ENCODE measurements around the gene SIGLEC5. TPM values are rescaled to one million over a fixed set of nuclear protein-coding genes. Genes with fewer than 3 reads are reported as not detected.

The SIGLEC5 gene
- polyA plus RNA-seq, 1 donor from 2014 or later, result not detected

- Mint-ChIP-seq H3K4me1 (peaks cover 44 to 62% (median 60%) of the 10 kb centered on the region in 3 donors), H3K4me3 (peak overlapping the region in 3 of 4 donors; percentile 68 to 92 (median 88)), H3K9me3 (no peaks in the 10 kb centered on the region), H3K27me3 (no peaks in the 10 kb centered on the region), H3K27ac (peak overlapping the region; percentile 87 to 95 (median 95)), H3K36me3 (peaks cover 5% of the 10 kb centered on the region)
Measured at GRCh38 chr19:51607077-51607476, 23.1 kb downstream of the SIGLEC5 start.

GRCh38 chr19:51602189-51602854, 27.9 kb downstream of the SIGLEC5 start:
- peak overlapping the region; percentile 65 to 97 (median 92) for H3K27ac Mint-ChIP-seq
- no peaks in the 10 kb centered on the region for H3K9me3 Mint-ChIP-seq
- peaks cover 38 to 47% (median 47%) of the 10 kb centered on the region in 3 donors for H3K4me1 Mint-ChIP-seq
- H3K36me3 Mint-ChIP-seq, result peaks cover 4% of the 10 kb centered on the region
- no peaks in the 10 kb centered on the region for H3K27me3 Mint-ChIP-seq
- H3K4me3 Mint-ChIP-seq, result peak overlapping the region; percentile 88 to 98 (median 94)

GRCh38 chr19:51600940-51601580, 29.1 kb downstream of the SIGLEC5 start:
- H3K9me3 Mint-ChIP-seq, result no peaks in the 10 kb centered on the region
- peak overlapping the region; percentile 78 to 93 (median 90) for H3K4me3 Mint-ChIP-seq
- peaks cover 32 to 40% (median 37%) of the 10 kb centered on the region in 3 donors for H3K4me1 Mint-ChIP-seq
- peaks cover 3% of the 10 kb centered on the region for H3K36me3 Mint-ChIP-seq
- H3K27ac Mint-ChIP-seq, result peak overlapping the region; percentile 46 to 78 (median 62)
- H3K27me3 Mint-ChIP-seq, result no peaks in the 10 kb centered on the region

GRCh38 chr19:51599084-51599483, 31.1 kb downstream of the SIGLEC5 start:
- H3K27me3 Mint-ChIP-seq, result no peaks in the 10 kb centered on the region
- peak overlapping the region in 1 of 4 donors; percentile 89 for H3K4me3 Mint-ChIP-seq
- peaks cover 3% of the 10 kb centered on the region for H3K36me3 Mint-ChIP-seq
- peak overlapping the region in 2 of 3 donors; percentile 55 to 64 for H3K27ac Mint-ChIP-seq
- H3K9me3 Mint-ChIP-seq, result no peaks in the 10 kb centered on the region
- H3K4me1 Mint-ChIP-seq, result peaks cover 32 to 43% (median 39%) of the 10 kb centered on the region in 3 donors

- peaks cover 33 to 48% (median 45%) of the 10 kb centered on the region in 3 donors for H3K4me1 Mint-ChIP-seq
- peaks cover 3% of the 10 kb centered on the region for H3K36me3 Mint-ChIP-seq
- H3K9me3 Mint-ChIP-seq, result no peaks in the 10 kb centered on the region
- no peak overlapping the region for H3K27ac Mint-ChIP-seq
- peak overlapping the region in 2 of 4 donors; percentile 28 to 89 for H3K4me3 Mint-ChIP-seq
- no peaks in the 10 kb centered on the region for H3K27me3 Mint-ChIP-seq
Measured at GRCh38 chr19:51598159-51598915, 31.9 kb downstream of the SIGLEC5 start.

- peak overlapping the region; percentile 92 to 99 (median 95) for H3K4me3 Mint-ChIP-seq
- H3K4me1 Mint-ChIP-seq, result peaks cover 19 to 33% (median 32%) of the 10 kb centered on the region in 3 donors
- no peaks in the 10 kb centered on the region for H3K9me3 Mint-ChIP-seq
- peaks cover 1% of the 10 kb centered on the region for H3K36me3 Mint-ChIP-seq
- no peaks in the 10 kb centered on the region for H3K27me3 Mint-ChIP-seq
- peak overlapping the region in 2 of 3 donors; percentile 16 to 74 for H3K27ac Mint-ChIP-seq
Measured at GRCh38 chr19:51595190-51596175, 34.7 kb downstream of the SIGLEC5 start.

GRCh38 chr19:51594774-51595109, 35.5 kb downstream of the SIGLEC5 start:
- no peaks in the 10 kb centered on the region for H3K27me3 Mint-ChIP-seq
- H3K4me1 Mint-ChIP-seq, result peaks cover 12 to 26% (median 25%) of the 10 kb centered on the region in 3 donors
- peaks cover 1% of the 10 kb centered on the region for H3K36me3 Mint-ChIP-seq
- peak overlapping the region; percentile 92 to 99 (median 95) for H3K4me3 Mint-ChIP-seq
- H3K9me3 Mint-ChIP-seq, result peaks cover 0 to 1% (median 0%) of the 10 kb centered on the region in 3 donors
- peak overlapping the region; percentile 16 to 93 (median 69) for H3K27ac Mint-ChIP-seq

- Mint-ChIP-seq H3K9me3 (peaks cover 0 to 3% (median 0%) of the 10 kb centered on the region in 3 donors), H3K4me1 (peaks cover 11 to 23% (median 23%) of the 10 kb centered on the region in 3 donors), H3K4me3 (peak overlapping the region; percentile 92 to 99 (median 95))
Measured at GRCh38 chr19:51593969-51594773, 36.0 kb downstream of the SIGLEC5 start.

GRCh38 chr19:51593138-51593890, 36.9 kb downstream of the SIGLEC5 start:
- peak overlapping the region in 2 of 3 donors; percentile 75 to 78 for H3K27ac Mint-ChIP-seq
- peak overlapping the region; percentile 92 to 99 (median 95) for H3K4me3 Mint-ChIP-seq
- H3K9me3 Mint-ChIP-seq, result peaks cover 0 to 3% (median 3%) of the 10 kb centered on the region in 3 donors
- H3K27me3 Mint-ChIP-seq, result no peaks in the 10 kb centered on the region
- peaks cover 11 to 23% (median 22%) of the 10 kb centered on the region in 3 donors for H3K4me1 Mint-ChIP-seq
- H3K36me3 Mint-ChIP-seq, result peaks cover 1% of the 10 kb centered on the region

More at GRCh38 chr19:51593969-51594773, 36.0 kb downstream of the SIGLEC5 start:
- H3K27me3 Mint-ChIP-seq, result no peaks in the 10 kb centered on the region
- H3K27ac Mint-ChIP-seq, result peak overlapping the region; percentile 16 to 93 (median 75)
- peaks cover 1% of the 10 kb centered on the region for H3K36me3 Mint-ChIP-seq

GRCh38 chr19:51592521-51592920, 37.7 kb downstream of the SIGLEC5 start:
- Mint-ChIP-seq H3K27ac (no peak overlapping the region), H3K4me3 (peak overlapping the region in 1 of 4 donors; percentile 82), H3K4me1 (peaks cover 11 to 23% (median 22%) of the 10 kb centered on the region in 3 donors), H3K9me3 (peaks cover 2 to 11% (median 6%) of the 10 kb centered on the region in 3 donors), H3K36me3 (peaks cover 2% of the 10 kb centered on the region), H3K27me3 (no peaks in the 10 kb centered on the region)

GRCh38 chr19:51590441-51590840, 39.8 kb downstream of the SIGLEC5 start:
- no peak overlapping the region for H3K4me3 Mint-ChIP-seq
- H3K4me1 Mint-ChIP-seq, result peaks cover 5 to 17% (median 16%) of the 10 kb centered on the region in 3 donors
- H3K36me3 Mint-ChIP-seq, result peaks cover 12% of the 10 kb centered on the region
- H3K27ac Mint-ChIP-seq, result no peak overlapping the region
- peaks cover 11 to 29% (median 17%) of the 10 kb centered on the region in 3 donors for H3K9me3 Mint-ChIP-seq
- no peaks in the 10 kb centered on the region for H3K27me3 Mint-ChIP-seq

GRCh38 chr19:51589511-51589910, 40.7 kb downstream of the SIGLEC5 start:
- H3K27ac Mint-ChIP-seq, result no peak overlapping the region
- H3K4me1 Mint-ChIP-seq, result peaks cover 5 to 11% (median 10%) of the 10 kb centered on the region in 3 donors
- H3K9me3 Mint-ChIP-seq, result peaks cover 14 to 36% (median 21%) of the 10 kb centered on the region in 3 donors
- H3K36me3 Mint-ChIP-seq, result peaks cover 19% of the 10 kb centered on the region
- H3K27me3 Mint-ChIP-seq, result no peaks in the 10 kb centered on the region
- no peak overlapping the region for H3K4me3 Mint-ChIP-seq
